ENCODE data around the gene COX14.
A peak's percentile ranks its signal among the peaks of the same experiment; 100 is the strongest.
"Not testable (repeated sequence)": the region's sequence is repeated elsewhere in the genome, so short reads cannot be mapped to it uniquely, and the experiment has no call there.

The COX14 gene

DNA sequence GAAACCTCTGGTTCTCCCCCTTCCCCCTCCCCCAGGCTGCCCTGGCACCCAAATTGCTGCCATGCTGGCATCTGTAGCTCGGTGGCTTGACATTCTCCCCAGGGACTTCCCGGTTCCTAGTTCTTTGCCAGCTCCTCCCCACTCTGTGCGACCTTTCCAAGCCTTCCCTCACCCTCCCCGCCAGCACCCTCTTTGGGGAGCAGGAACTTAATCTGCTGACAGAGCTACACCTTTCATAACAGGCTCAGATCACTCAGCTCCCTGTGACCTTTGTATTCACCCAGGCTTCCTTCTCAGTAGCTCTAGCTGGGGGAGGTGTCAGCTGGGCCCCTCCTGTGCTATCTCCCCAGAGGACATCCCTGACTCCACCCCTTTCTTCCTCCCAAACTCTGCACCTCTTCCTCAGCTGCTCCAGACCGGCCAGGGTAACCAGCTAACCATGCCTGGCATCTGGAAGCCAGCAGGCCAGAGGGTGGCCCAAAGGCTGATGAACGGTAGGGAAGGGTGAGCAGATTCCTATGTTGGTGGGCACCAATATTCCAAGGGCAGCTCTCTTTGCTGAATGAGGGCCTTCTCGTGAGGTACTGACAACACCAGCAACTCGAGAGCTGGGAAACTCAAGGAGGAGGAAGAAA lies 1.8 kb upstream of the COX14 start:
- DNase-seq = no peak

DNA sequence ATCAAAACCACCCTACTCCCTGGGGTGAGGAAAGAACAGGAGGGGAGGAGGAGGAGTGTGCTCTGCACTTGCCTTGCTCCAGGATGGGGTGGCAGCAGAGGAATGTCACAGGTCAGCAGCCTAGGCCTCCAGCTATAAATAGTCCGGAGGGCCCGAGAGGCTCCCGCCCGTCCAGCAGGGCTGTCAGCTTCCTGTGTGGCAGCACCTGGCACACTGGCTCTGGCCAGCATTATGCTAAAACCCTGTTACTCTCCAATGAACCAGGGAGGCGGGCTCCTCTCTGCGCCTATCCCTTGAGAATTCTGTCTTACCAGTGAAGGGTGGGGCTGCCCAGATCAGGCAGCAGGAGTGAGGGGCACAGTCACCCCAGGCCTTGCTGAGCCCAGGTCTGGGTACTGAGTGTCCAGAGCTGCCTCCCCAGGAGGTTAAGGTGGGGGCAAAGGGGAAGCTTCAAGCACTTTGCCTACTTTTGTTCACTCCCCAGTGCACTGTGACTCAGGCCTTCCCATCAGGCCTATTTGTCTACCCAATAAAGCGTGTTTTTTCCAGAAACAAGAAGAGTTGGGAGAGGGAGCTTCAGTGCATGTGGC lies 1.2 kb upstream of the COX14 start:
- DNase-seq = no peak

DNA sequence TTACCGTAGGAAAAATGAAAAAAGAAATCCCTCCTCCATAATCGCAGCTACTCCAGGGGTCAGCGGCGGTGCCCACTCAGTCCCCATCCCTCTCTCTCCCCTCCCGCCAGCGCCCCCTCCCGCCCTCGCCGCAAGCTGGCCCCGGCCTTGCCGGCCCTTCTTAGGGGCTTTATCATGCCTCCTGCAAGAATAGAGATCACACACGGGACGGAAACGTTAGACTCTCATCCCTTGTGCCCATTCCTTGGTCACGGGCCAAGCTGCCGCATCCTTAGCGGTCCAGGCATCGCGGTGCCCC lies 692 bp upstream of the COX14 start:
- no peak for DNase-seq

DNA sequence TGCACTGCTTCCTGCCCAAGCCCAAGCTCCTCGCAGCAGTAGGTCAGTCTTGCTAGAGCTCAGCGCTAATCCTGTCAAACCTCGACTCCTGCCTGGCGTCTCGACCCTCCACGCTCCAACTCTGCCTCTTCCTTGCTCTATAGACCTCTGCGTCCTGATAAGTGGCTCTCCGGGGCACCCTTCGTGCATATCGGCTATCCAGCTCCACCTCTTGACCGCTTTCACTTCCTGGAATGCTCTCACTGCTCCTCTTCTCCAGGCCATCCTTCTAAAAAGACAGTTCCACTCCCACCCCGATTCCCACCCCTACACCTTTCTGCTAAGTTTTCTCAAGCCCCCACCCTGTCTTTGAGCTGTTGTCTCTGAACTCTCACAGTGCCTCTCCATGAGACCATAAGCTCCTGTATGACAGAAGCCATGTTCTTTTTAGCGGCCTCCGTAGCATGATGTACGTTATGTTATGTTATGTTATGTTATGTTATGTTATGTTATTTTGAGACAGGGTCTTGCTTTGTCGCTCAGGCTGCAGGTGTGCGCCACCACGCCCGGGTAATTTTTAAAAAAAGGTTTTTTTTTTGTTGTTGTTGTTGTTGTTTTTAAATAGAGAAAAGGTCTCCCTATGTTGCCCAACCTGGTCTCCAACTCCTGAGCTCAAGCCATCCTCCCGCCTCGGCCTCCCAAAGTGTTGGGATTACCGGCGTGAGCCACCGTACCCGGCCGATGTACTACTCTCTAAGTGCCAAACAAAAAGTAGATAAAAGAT lies 601 bp downstream of the COX14 start:
- peak; percentile 14 for DNase-seq

DNA sequence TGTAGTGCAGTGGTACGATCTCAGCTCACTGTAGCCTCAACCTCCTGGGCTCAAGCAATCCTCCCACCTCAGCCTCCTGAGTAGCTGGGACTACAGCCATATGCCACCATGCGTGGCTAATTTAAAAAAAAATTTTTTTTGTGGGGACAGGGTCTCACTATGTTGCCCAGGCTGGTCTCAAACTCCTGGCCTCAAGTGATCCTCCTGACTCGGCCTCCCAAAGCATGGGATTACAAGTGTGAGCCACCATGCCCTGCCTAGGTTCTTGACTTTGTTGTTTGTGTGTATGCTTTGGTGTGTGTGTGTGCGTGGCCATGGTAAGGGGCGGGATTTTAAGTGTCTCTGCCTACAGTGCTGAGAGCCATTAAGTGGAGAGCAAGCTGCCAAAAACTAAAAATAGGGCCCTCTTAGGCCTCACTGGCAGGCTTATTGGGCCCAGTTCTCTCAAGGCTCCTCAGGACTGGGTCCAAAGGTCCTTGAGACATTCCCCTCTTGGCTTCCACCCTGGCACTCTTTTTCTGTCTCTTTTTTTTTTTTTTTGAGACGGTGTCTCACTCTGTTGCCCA lies 5.1 kb downstream of the COX14 start:
- no peak for DNase-seq

DNA sequence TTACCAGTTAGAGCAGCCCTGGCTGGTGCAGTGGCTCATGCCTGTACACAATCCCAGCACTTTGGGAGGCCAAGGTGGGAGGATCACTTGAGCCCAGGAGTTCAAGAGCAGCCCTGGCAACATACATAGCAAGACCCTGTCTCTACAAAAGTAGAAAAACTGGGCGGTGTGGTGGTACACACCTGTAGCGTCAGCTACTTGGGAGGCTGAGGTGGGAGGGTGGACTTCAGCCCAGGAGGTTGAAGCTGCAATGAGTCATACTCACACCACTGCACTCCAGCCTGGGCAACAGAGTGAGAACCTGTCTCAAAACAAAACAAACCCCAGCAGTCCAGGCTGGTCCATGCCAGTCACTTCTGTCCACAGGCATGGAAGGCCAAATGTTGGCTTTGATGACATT lies 7.4 kb downstream of the COX14 start:
- DNase-seq = no peak

DNA sequence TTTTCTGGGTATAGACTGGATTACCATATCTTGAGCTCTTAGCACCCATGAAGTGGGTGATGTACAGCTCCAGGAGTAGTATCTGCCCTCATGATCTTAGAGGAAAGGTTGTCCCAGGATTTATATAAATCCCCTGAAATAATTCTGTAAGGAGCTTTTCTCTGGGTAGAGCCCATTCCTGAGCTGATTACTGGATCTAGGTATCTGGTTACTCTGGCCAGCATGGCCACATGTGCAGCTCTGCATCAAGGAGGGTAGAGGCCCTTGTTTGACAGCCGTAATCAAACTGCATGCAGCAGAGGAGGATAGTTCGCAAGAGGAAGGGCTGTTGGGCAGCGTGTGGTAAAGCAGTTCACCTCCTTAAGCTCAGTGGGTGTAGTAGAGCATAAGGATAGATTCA lies 8.5 kb downstream of the COX14 start:
- DNase-seq = no peak

DNA sequence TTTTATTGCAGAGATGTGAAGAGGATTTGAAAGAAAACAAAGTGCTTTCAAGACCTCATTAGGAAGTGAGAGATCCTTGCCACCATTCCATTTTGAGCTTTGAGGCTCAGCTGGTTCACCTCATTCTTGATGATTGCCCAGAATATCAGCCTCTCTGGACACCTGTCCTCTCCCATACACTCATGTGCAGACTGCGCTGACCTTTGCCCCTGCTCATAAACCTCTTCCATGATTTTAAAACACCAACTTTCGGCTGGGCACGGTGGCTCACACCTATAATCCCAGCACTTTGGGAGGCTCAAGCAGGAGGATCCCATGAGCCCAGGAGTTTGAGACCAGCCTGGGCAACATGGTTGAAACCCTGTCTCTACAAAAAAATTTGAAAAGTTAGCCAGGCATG lies 8.9 kb downstream of the COX14 start:
- DNase-seq = no peak

DNA sequence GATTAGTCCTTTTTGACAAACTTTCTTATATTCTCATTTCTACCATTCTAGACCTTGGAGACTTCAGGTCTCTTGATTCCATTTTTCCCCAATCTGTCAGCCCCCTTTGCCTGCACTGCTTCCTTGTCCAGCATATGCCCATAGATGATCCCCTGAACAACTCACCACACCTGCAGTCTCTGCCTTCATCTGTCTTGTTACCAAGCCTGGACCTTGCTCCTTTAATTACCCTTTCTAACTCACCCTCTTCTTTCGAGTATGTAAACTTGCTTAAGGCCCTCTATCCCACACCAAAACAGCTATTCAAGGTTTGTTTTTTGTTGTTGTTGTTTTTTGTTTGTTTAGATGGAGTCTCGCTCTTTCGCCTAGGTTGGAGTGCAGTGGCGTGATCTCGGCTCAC lies 9.6 kb downstream of the COX14 start:
- no peak for DNase-seq

DNA sequence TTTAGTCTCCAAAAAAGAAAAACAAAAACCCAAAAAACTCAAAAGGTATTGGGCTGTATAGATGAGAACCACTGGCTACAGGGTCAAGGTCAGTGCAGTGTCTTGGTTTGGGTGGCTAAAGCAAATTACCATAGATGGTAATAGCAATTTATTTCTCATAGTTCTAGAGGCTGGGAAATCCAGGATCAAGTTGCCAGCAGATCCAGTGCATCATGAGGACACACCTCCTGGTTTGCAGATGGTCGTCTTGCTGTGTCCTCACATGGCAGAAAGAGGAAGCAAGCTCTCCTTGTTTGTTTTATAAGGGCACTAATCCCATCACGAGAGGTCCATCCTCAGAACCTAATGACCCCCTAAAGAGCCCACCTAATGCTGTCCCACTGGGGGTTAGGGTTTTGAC lies 11.2 kb downstream of the COX14 start:
- no peak for DNase-seq

DNA sequence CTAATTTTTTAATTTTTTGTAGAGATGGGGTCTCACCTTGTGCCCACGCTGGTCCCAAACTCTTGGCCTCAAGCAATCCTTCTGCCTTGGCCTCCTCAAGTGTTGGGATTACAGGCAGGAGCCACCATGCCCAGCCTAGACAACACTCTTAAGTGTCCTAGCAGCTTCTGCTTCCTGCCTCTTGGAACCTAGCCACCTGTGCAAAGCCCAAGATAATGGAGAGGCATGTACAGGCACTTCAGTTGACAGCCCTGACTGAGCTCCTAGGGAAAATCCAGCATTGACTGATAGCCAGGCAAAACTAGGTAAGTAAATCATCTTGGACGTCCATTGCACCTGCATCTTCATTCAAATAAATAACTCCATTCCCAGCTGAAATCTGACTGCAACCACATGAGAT lies 15.5 kb downstream of the COX14 start:
- DNase-seq = no peak

DNA sequence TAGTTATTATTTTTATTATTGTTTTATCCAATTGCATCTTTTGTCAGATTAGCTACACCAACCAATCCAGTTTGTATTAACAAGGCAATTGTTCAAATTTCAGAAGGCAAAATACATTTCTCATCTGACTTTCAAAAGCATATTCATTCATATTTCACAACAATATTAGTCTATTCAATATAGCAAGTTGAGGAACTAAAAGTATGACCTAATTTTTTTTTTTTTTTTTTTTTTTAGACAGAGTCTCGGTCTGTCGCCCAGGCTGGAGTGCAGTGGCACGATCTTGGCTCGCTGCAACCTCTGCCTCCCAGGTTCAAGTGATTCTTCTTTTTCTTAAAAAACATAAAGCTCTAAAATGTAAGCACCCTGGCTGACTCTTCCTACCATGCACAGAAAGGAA lies 17.3 kb downstream of the COX14 start:
- no peak for DNase-seq

DNA sequence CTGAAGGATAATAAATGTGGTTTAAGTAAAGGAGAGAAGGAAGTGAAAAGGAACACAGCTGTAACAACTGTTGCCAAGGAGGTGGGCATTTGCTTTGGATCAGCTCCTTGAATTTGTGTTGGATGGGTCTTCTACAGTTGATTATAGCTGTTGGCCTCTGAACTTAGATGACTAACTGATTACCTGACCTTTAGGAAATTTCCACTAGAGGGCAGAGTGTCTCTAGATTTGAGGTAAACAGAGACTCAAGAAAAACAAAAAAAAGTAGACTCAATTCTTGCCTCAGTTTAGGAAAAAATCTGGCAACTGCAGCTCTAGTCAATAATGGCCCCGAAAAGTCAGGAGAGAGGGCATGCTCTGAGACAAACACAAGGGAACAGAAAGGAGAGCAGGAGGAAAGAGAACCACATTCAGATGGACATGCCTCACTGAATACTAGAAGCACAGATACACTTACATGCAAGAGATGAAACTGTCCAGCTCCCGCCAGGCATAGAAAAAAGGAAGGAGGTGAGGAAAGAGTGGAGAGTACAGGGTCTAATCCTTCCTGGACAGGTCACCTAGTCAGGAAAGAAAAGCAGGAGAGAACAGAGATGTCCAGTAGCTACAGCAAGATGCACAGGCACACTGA lies 20.6 kb downstream of the COX14 start:
- no peak for DNase-seq

DNA sequence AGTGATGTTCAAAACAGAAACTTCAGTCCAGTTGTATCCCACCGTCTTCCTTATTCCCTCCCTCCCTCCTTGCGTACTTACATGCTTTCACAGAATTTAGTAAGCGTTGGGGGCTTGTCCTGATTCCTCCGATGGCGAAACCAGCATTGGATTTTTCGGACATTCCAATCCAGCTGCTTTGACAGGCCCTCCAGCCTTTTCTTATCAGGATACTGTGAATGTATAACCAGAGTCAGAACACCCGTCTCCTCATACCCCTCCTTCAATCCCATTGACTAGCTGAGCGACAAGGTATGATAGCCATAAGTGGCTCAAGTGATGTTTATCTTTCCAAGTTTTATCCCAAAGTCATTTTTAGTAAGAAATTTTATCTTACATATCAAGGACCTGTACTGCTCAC lies 31.0 kb downstream of the COX14 start:
- DNase-seq = no peak

DNA sequence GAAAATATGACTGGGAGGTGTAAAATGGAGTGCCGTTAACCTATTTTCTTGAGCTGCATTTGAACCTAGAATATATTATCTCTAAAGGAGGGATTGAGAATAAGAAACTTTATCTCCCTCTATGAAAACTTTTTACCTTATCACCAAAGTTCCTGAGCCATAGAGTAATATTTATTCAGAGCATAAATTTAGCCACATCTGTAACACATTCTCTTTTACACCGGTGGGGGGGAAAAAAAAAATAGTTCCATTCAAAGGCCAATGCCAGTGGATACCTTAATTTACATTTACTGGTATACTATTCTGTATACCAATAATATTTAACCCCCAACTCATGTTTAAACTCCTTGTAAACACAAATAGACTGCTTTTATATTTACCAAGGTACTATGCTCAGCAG lies 33.4 kb downstream of the COX14 start:
- no peak for DNase-seq

DNA sequence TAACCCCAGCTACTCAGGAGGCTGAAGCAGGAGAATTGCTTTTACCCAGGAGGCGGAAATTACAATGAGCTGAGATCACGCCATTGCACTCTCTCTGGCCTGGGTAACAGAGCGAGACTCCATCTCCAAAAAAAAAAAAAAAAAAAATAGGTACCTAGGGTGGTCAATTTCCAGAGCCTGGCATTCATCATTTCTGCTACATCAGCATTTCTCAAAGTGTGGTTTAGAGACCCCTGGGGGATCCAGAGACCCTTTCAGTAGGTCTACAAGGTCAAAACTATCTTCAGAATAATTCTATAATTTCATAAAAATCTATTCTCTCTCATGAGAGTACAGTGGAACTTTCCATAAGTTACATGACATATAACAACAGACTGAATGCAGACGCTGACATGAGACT lies 35.2 kb downstream of the COX14 start:
- DNase-seq = no peak

DNA sequence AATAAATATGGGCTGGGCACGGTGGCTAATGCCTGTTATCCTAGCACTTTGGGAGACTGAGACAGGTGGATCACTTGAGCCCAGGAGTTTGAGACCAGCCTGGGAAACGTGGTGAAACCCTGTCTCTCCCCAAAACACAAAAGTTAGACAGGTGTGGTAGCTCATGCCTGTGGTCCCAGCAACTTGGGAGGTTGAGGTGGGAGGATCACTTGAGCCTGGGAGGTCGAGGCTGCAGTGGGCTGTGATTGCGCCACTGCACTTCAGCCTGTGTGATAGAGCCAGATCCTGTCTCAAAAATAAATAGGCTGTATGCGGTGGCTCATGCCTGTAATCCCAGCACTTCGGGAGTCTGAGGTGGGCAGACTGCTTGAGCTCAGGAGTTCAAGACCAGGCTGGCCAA lies 36.0 kb downstream of the COX14 start:
- not testable (repeated sequence) for DNase-seq

DNA sequence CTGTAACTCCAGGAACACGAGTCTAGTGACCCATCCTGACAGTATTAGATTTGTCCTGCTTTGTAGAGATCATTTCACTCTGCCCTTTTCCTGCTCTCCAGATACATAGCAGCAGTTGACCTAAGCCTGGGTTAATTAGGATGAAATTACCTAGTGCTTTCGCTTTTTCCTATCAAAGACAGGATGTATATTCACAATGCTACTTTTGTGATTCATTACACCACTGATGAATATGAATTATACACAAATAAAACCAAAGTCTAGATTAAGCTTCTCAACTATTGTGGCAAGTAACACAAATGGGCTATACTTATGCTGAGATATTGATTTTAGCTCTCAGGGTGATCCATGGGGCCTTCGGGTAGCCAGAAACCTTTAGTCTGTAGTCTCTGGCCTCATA lies 37.3 kb downstream of the COX14 start:
- DNase-seq = no peak

DNA sequence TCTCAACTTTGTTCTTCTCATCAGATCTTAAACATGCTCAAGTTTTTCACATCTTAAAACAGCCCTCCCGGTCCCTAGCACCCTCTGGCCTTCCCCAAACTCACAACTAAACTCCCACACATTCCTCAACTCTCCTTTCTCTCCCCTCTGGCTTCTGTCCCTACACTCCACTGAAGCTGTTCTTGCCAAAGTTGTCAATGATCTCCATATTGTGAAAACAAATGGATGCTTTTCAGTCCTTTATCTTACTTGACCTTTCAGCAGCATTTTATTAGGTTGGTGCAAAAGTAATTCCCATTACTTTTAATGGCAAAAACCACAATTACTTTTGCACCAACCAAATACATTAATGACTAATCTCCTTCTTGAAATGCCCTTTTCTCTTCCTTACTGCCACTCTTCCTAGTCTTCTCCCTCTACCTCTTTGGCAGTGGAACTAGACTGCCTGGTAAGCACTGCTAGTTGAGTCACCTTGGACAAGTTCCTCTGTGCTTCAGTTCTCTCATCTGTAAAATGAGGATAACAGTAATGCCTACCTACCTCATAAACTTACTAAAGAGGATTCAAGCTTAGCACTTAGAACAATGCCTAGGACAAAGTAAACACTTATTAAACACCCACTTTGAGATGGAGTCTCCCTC lies 39.1 kb downstream of the COX14 start:
- no peak for DNase-seq

DNA sequence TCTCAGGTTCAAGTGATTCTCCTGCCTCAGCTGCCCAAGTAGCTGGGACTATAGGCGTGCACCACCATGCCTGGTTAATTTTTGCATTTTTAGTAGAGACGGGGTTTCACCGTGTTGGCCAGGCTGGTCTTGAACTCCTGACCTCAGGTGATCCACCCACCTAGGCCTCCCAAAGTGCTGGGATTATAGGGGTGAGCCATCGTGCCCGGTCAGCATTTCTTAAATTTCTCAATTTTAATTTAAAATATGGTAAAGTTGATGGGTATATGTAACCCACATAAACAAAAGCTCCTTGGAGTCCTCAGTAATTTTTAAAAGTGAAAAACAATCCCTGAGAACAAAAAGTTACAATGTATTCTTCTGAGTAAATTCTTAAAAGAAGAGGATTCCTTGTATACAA lies 42.9 kb downstream of the COX14 start:
- not testable (repeated sequence) for DNase-seq

DNA sequence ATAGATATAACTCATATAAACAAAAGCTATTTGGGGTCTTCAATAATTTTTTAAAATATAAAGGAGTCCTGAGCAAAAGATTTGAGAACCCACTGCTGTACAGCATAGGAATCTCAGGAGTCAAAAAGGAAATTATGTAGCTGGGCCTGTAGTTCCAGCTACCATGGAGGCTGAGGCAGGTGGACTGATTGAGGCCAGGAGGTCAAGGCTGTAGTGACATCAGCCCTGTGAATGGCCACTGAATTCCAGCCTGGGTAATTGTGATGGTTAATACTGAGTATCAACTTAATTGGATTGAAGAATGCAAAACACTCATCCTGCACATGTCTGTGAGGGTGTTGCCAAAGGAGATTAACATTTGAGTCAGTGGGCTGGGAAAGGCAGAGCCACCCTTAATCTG lies 44.6 kb downstream of the COX14 start:
- DNase-seq = no peak

DNA sequence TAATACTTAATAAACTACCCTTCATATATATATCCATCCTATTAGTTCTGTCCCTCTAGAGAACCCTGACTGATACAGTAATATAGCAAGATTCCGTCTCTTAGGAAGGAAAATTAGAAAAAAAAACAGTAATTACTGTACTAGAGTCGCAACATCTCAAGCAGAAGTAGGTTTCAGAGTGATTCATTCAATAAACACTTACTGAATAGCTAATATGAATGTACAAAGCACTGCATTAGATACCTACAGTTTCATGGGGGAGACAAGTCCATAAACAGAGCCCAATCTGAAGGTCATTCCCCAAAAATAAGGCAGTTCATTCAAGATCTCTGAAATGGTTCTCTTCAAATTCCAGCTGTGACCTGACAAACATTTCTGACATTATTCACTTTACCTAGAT lies 45.2 kb downstream of the COX14 start:
- no peak for DNase-seq

DNA sequence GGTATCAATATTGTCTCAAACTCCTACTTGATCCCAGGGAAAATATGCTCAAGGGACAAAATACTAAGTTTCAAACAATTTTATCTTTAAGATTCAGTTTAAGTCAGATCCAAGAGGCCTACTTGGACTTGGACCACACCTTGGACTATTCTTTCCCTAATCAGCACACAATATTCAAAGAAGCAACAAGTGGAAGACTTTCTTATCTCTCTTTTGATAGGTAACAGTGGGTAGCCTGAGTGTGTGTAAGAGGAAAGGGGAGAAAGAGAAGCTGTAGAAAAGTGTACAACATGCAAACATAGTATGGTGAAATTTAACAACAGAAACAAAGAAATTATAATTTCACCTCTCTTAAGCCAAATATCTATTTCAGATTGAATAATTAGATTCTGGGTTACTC lies 48.6 kb downstream of the COX14 start:
- DNase-seq = no peak

DNA sequence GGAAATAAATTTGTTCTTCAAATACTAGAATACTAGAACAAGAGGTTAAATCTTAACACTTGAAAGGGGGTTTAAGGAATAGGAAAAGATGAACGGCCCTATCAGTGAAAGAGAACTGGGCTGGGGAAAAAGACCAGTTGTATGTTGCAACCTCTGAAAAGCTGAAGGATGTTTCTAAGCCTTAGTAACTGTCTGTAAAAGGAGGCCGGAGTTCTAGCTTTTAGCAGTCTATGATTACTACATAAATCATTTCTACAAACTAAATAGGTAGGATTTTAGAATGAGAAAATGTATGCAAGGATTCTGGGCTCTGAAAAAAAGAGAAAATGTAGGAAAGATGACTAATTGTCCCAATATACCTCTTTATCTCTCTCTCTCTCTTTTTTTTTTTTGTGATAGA lies 50.2 kb downstream of the COX14 start:
- no peak for DNase-seq
